Stimulated activated CD4-positive, alpha-beta T cell treated with anti-CD3 and anti-CD28 coated beads, Interleukin-4, amount 100 ng/mL, for 24 hours (primary cell): ENCODE measurements around the gene TRPC1.

Experiments
- DNase-seq: peaks from one replicate; pipeline ENCODE4 v3.0.0-alpha.2; 2020

Gene TRPC1

GRCh38 chr3:142844339-142844977, 120.6 kb downstream of the TRPC1 start:
- DNase-seq: no peak

DNA sequence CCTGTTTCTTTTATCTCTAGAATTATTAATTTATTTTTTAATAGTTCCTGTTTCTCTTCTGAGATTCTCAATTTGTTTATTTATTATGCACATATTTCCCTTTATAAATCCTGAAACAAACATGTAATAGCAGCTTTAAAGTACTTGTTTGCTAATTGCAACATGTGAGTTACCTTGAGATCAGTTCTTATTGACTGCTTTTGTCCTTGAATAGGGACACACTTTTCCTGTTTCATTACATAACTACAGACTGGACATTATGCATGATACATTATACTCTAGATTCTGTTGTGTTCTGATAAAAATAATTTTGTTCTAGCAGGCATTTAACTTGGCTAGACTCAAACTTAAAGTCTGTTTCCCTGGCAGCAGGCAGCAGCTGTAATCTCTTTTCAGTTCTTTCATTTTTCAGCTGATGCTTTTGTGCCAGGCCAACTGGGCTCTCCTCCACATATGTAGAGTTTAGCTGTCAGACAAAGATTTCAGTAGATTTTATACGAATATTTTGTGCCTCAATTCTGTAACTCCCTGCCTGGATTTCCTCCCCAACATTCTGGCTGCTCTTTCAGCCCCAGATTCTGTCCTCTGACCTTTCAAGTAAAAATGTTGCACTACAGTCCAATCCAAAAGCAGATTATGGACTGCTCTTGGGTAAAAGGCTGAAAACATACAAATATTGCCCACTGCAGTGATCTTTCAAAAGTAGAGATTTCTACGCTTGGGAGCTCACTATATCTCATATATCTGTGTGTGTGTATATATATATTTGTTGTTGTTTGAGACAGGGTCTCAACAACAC, 123.1 kb downstream of the TRPC1 start:
- no peak for DNase-seq

GRCh38 chr3:142849148-142849547, 125.3 kb downstream of the TRPC1 start:
- DNase-seq: no peak

GRCh38 chr3:142850395-142851023, 126.7 kb downstream of the TRPC1 start:
- DNase-seq: no peak

- DNase-seq: no peak
Measured at GRCh38 chr3:142852009-142852408, 128.2 kb downstream of the TRPC1 start.

- no peak for DNase-seq
Measured at GRCh38 chr3:142853270-142854168, 129.7 kb downstream of the TRPC1 start.

DNA sequence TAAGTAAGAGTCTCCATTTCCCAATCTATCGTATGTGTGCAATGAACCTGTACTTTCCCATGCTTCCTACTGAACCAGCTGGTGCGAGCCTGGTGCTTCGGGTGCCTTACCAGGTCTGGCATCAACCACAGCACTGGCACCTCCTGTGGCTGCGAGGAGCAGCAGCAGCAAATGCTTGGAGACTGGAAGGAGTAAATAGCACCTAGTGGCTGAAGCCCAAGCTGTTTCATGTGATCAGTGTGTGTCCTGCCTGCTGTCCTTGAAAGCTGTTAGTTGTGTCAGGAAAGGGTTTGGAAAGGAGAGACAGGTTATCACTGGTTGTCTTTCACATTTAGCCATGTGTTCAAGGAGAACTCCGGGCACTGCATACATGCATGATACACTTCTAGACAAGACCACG, 133.2 kb downstream of the TRPC1 start:
- no peak for DNase-seq
